ENCODE data around the gene GRK7. TPM values are rescaled to one million over a fixed set of nuclear protein-coding genes. Genes with fewer than 3 reads are reported as not detected.
"Not testable (repeated sequence)": the region's sequence is repeated elsewhere in the genome, so short reads cannot be mapped to it uniquely, and the experiment has no call there.

GRK7 gene
- total RNA-seq, 4 donors from 2014 or later = 0.14 to 0.18 TPM; not detected in 2

DNA sequence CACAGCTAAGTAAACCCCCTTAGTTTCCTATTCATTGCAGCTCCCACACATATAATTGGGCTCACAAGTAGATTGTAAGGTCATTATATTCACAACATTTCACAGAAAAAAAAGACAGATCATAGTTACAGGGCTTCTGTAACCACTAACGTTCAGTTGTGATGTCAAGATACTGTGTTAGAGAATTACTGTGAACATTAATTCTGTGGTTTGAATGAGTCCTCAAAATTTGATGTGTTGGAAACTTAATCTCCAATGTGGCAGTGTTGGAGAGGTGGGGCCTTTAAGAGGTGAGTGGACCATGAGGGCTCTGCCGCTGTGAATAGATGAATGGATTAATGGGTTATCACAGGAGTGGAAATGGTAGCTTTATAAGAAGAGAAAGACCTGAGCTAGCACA is 21.3 kb downstream of the GRK7 start:
- no peaks in the 10 kb centered on the region for H3K27me3 ChIP-seq
- intact Hi-C loops (cut with DNase I; ENCODE audit: low total_unique reads) = no loop called here
- TF ChIP-seq POLR2A (IDR thresholded peaks at IDR 0.05) = no peak
- TF ChIP-seq, protein P1, sequence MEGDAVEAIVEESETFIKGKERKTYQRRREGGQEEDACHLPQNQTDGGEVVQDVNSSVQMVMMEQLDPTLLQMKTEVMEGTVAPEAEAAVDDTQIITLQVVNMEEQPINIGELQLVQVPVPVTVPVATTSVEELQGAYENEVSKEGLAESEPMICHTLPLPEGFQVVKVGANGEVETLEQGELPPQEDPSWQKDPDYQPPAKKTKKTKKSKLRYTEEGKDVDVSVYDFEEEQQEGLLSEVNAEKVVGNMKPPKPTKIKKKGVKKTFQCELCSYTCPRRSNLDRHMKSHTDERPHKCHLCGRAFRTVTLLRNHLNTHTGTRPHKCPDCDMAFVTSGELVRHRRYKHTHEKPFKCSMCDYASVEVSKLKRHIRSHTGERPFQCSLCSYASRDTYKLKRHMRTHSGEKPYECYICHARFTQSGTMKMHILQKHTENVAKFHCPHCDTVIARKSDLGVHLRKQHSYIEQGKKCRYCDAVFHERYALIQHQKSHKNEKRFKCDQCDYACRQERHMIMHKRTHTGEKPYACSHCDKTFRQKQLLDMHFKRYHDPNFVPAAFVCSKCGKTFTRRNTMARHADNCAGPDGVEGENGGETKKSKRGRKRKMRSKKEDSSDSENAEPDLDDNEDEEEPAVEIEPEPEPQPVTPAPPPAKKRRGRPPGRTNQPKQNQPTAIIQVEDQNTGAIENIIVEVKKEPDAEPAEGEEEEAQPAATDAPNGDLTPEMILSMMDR (IDR thresholded peaks at IDR 0.05) = no peak
- H3K36me3 ChIP-seq = no peaks in the 10 kb centered on the region
- no peak overlapping the region for H3K27ac ChIP-seq
- no peaks in the 10 kb centered on the region for H3K4me1 ChIP-seq
- no peaks in the 10 kb centered on the region for H3K9me3 ChIP-seq
- DNase-seq = no peak
- no peak overlapping the region for H3K4me3 ChIP-seq

DNA sequence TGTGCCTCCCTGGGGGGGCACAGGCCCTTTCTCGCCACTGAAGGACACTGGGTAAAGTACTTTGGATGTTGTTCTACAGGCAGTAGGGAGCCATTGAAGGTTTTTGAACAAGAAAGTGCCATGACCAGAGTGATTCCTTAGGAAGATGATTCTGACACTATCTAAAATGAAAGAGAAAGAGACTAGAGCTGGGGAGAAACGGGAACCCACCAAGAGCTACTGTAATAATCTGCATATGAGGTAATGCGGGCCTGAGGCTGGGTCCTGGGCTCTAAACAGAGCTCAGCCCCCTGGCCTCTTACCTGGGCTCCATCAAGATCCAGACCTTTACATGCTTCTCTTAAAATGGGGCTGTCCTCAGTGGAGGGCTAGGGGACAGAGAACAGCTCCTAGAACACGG is 24.9 kb downstream of the GRK7 start:
- no peak overlapping the region for H3K4me3 ChIP-seq
- intact Hi-C loops (cut with DNase I; ENCODE audit: low total_unique reads) = no loop called here
- TF ChIP-seq POLR2A (IDR thresholded peaks at IDR 0.05) = no peak
- TF ChIP-seq, protein P1 (IDR thresholded peaks at IDR 0.05) = no peak
- no peaks in the 10 kb centered on the region for H3K9me3 ChIP-seq
- H3K27me3 ChIP-seq = no peaks in the 10 kb centered on the region
- H3K36me3 ChIP-seq = no peaks in the 10 kb centered on the region
- DNase-seq = no peak
- H3K27ac ChIP-seq = no peak overlapping the region
- no peaks in the 10 kb centered on the region for H3K4me1 ChIP-seq

DNA sequence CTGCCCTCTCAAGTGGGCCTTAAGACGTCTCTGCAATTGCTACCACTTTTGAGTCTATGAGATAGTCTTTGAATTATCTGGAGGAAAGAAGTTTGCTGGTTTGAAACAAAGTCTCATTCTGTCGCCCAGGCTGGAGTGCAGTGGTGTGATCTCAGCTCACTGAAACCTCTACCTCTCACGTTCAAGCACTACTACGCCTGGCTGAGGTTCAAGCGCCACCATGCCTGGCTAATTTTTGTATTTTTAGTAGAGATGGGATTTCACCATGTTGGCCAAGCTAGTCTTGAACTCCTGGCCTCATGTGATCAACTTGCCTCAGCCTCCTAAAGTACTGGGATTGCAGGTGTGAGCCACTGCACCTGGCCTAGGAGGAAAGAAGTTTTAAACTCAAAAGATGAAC is 25.5 kb downstream of the GRK7 start:
- H3K36me3 ChIP-seq; H3K27ac ChIP-seq; intact Hi-C loops (cut with DNase I; ENCODE audit: low total_unique reads); H3K9me3 ChIP-seq; H3K4me3 ChIP-seq; H3K4me1 ChIP-seq; DNase-seq; H3K27me3 ChIP-seq: not testable (repeated sequence)

DNA sequence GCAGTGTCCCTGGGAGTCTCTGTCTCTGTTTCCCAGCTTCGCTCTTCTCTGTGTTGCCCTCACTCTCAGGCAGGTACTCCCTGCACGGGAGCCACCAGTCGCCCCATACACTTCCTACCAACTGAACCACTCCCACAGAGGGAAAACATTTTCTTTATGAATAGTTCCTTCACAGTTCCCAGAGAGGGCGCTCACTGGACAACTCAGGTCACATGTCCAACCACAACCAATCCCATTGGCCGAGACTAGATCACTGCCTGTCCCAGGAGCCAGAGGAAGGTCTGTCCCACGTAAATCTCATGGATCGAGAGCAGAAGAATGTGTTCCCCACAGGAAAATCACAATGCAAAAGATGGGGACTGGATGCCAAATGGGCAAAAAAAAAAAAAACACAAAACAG is 26.1 kb downstream of the GRK7 start:
- Histone ChIP-seq H3K36me3 (no peaks in the 10 kb centered on the region), H3K27me3 (no peaks in the 10 kb centered on the region), H3K4me3 (no peak overlapping the region), H3K4me1 (no peaks in the 10 kb centered on the region), H3K27ac (no peak overlapping the region), H3K9me3 (no peaks in the 10 kb centered on the region)
- no peak for TF ChIP-seq POLR2A (IDR thresholded peaks at IDR 0.05)
- TF ChIP-seq, protein P1 (IDR thresholded peaks at IDR 0.05) = no peak
- DNase-seq = no peak
- intact Hi-C loops (cut with DNase I; ENCODE audit: low total_unique reads) = no loop called here

DNA sequence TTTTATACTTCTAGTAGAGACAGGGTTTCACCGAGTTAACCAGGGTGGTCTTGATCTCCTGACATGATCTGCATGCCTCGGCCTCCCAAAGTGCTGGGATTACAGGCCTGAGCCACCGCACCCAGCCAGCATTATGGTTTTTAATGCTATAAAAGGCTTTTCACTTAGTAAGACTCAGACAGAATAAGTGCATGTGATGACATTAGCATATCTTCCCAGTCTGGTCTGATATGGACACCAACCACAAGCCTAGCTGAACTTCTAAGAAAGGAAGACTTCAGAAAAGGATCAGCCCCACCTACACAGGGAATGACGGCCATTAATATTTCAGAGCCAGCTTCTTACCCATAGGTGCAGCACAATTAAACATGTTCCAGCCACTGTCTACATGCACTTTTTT is 27.0 kb downstream of the GRK7 start:
- Histone ChIP-seq H3K27me3 (no peaks in the 10 kb centered on the region), H3K4me1 (no peaks in the 10 kb centered on the region), H3K9me3 (no peaks in the 10 kb centered on the region), H3K36me3 (no peaks in the 10 kb centered on the region), H3K4me3 (no peak overlapping the region), H3K27ac (no peak overlapping the region)
- intact Hi-C loops (cut with DNase I; ENCODE audit: low total_unique reads) = no loop called here
- DNase-seq = no peak
- TF ChIP-seq, protein P1 (IDR thresholded peaks at IDR 0.05) = no peak
- no peak for TF ChIP-seq POLR2A (IDR thresholded peaks at IDR 0.05)

DNA sequence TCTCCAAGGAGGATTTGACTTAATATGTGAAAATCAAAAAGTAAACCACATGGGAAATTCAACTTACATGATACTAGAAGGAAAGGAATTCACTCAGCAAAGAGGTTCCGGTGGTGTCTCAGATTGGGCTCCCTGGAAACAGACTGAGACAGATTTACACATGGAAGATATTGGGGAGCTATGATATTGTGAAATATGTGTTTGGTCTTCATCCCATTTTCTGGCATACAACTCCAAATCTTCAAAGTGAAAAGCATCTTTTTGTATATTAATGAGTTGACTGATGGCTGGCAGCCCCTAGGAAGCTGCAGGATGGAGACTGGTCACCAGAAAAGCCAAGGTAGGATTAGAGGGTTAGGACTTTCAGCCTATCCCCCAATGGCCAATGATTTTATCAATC is 29.3 kb downstream of the GRK7 start:
- intact Hi-C loops (cut with DNase I; ENCODE audit: low total_unique reads) = no loop called here
- no peaks in the 10 kb centered on the region for H3K36me3 ChIP-seq

More for the DNA sequence above, 29.3 kb downstream of the GRK7 start:
- DNase-seq = no peak
- Histone ChIP-seq H3K4me3 (no peak overlapping the region), H3K9me3 (no peaks in the 10 kb centered on the region), H3K27me3 (no peaks in the 10 kb centered on the region), H3K27ac (no peak overlapping the region), H3K4me1 (no peaks in the 10 kb centered on the region)
- TF ChIP-seq, protein P1 (IDR thresholded peaks at IDR 0.05) = no peak
- TF ChIP-seq POLR2A (IDR thresholded peaks at IDR 0.05) = no peak

Data from uterus (tissue), 4 donors.